DND-41 (cell line): Measurements from ENCODE around the gene EHMT1.

Source experiments
- ATAC-seq: fragments of 200-7000 bp; cut with Tn5 transposase; 3 replicates; pipeline ENCODE4 v1.9.1; 2021; ENCODE audit warnings: low read depth; ENCODE audit not compliant: insufficient read depth
- DNase-seq: peaks from one replicate; pipeline ENCODE4 v3.0.0-alpha.2; 2020
- H2AFZ ChIP-seq: 2 replicates; pipeline ENCODE4 v1.6.0; 2012; ENCODE audit warnings: low read depth, low read length
- H3K27ac ChIP-seq: 2 replicates; pipeline ENCODE4 v1.5.1; 2012; ENCODE audit warnings: low read length, inconsistent platforms
- H3K27me3 ChIP-seq: fragments of 200-600 bp; sonication (generic); 2 replicates; pipeline ENCODE4 v1.6.0; 2012; ENCODE audit warnings: low read length, mild to moderate bottlenecking, inconsistent platforms; ENCODE audit not compliant: insufficient read depth, poor library complexity
- H3K36me3 ChIP-seq: 2 replicates; pipeline ENCODE4 v1.5.1; 2012; ENCODE audit warnings: low read length, inconsistent platforms; ENCODE audit not compliant: insufficient read depth
- H3K4me1 ChIP-seq: 2 replicates; pipeline ENCODE4 v1.5.1; 2012; ENCODE audit warnings: mild to moderate bottlenecking, low read length; ENCODE audit not compliant: insufficient read depth
- H3K4me2 ChIP-seq: 2 replicates; pipeline ENCODE4 v1.6.0; 2012; ENCODE audit warnings: mild to moderate bottlenecking, moderate library complexity, low read length, inconsistent platforms; ENCODE audit not compliant: insufficient read depth
- H3K4me3 ChIP-seq, 2 experiments: fragments of 200-600 bp in 1 of 2; shearing (Covaris generic) in 1 of 2; 2 replicates each; pipeline ENCODE4 v1.5.1; 2012 to 2016; ENCODE audit warnings: inconsistent platforms in 2 of 2, low read length in 2 of 2, mild to moderate bottlenecking in 2 of 2, low read depth in 1 of 2, moderate library complexity in 1 of 2
- H3K79me2 ChIP-seq: 2 replicates; pipeline ENCODE4 v1.6.0; 2012; ENCODE audit warnings: low read length, inconsistent platforms; ENCODE audit not compliant: insufficient read depth
- H3K9ac ChIP-seq: 2 replicates; pipeline ENCODE4 v1.6.0; 2012; ENCODE audit warnings: low read depth, mild to moderate bottlenecking, inconsistent platforms, low read length, moderate library complexity
- H3K9me3 ChIP-seq: 2 replicates; pipeline ENCODE4 v1.5.1; 2012; ENCODE audit warnings: low read length, moderate library complexity, mild to moderate bottlenecking, inconsistent platforms; ENCODE audit not compliant: insufficient read depth, severe bottlenecking
- H4K20me1 ChIP-seq: 2 replicates; pipeline ENCODE4 v1.6.0; 2012; ENCODE audit warnings: low read length; ENCODE audit not compliant: insufficient read depth
- EZH2 ChIP-seq: IDR thresholded peaks from 3 replicates; pipeline ENCODE4 v1.6.1; 2012; ENCODE audit warnings: borderline replicate concordance, low read depth, mild to moderate bottlenecking, moderate library complexity, low read length, inconsistent platforms; ENCODE audit not compliant: severe bottlenecking
- TF ChIP-seq, protein P1 (sequence below): IDR thresholded peaks from 2 replicates; pipeline ENCODE4 v1.5.1; 2012; ENCODE audit warnings: borderline replicate concordance, low read length, moderate library complexity, mild to moderate bottlenecking; ENCODE audit not compliant: poor library complexity, severe bottlenecking; ENCODE audit errors: extremely low read depth

Gene EHMT1

DNA sequence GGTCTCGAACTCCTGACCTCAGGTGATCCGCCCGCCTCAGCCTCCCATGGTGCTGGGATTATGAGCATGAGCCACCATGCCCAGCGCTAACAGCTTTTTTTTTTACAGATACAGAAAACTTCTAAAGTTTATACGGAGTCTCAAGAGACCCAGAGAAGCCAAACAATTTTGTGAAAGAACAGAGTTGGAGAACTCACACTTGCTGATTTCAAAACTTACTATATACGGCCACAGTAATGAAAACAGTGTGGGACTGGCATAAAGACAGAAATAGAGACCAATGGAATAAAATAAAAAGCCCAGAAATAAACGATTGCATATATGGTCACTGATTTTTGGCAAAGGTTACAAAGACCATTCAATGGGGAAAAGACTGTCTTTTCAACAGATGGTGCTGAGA lies 173.1 kb downstream of the EHMT1 start:
- no peak overlapping the region for H2AFZ ChIP-seq
- no peaks in the 10 kb centered on the region for H3K9me3 ChIP-seq
- TF ChIP-seq, protein P1, sequence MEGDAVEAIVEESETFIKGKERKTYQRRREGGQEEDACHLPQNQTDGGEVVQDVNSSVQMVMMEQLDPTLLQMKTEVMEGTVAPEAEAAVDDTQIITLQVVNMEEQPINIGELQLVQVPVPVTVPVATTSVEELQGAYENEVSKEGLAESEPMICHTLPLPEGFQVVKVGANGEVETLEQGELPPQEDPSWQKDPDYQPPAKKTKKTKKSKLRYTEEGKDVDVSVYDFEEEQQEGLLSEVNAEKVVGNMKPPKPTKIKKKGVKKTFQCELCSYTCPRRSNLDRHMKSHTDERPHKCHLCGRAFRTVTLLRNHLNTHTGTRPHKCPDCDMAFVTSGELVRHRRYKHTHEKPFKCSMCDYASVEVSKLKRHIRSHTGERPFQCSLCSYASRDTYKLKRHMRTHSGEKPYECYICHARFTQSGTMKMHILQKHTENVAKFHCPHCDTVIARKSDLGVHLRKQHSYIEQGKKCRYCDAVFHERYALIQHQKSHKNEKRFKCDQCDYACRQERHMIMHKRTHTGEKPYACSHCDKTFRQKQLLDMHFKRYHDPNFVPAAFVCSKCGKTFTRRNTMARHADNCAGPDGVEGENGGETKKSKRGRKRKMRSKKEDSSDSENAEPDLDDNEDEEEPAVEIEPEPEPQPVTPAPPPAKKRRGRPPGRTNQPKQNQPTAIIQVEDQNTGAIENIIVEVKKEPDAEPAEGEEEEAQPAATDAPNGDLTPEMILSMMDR: no peak
- H3K4me3 ChIP-seq: no peak overlapping the region
- ATAC-seq (no peak), DNase-seq (no peak)
- H3K4me1 ChIP-seq: no peaks in the 10 kb centered on the region
- H3K36me3 ChIP-seq: peaks cover 70% of the 10 kb centered on the region
- no peak overlapping the region for H3K9ac ChIP-seq
- no peak overlapping the region for H3K27ac ChIP-seq
- H4K20me1 ChIP-seq: peaks cover 3% of the 10 kb centered on the region; the same call in 1 of the 2 replicates
- no peaks in the 10 kb centered on the region for H3K27me3 ChIP-seq
- no peak overlapping the region for H3K4me2 ChIP-seq
- H3K79me2 ChIP-seq: no peaks in the 10 kb centered on the region

DNA sequence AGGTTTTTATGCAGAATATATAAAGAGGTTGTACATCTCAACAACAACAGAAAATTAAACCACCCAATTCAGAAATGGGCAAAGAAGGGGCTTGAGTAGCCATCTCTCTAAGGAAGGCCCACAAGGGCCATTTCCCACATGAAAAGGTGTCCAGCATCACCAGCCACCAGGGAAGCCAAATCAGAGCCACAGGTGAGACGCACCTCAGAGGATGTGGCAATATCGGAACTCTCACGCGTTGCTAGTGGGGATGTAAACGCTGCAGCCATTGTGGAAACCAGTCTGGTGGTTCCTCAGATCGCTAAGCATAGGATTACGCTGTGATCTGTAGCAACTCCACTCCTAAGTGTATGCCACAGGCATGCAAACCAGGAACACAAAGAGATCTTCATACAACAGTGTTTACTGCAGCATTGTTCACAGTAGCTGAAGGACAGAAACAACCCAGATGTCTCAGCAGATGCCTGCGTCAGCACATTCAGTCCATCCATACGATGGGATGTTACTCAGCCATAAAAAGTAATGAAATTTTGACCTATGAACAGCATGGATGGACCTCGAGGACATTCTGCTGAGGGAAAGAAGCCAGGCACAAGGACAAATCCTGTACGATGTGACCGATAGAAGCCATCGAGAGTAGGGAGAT lies 174.5 kb downstream of the EHMT1 start:
- no peaks in the 10 kb centered on the region for H3K79me2 ChIP-seq
- no peak overlapping the region for H2AFZ ChIP-seq
- no peaks in the 10 kb centered on the region for H3K4me1 ChIP-seq
- H3K4me2 ChIP-seq: no peak overlapping the region
- H3K27me3 ChIP-seq: no peaks in the 10 kb centered on the region
- no peak for TF ChIP-seq EZH2
- TF ChIP-seq, protein P1: no peak
- no peak overlapping the region for H3K27ac ChIP-seq
- peaks cover 3% of the 10 kb centered on the region; the same call in 1 of the 2 replicates for H4K20me1 ChIP-seq
- DNase-seq (no peak), ATAC-seq (no peak)
- H3K9ac ChIP-seq: no peak overlapping the region
- no peaks in the 10 kb centered on the region for H3K9me3 ChIP-seq
- H3K4me3 ChIP-seq: no peak overlapping the region
- peaks cover 68% of the 10 kb centered on the region for H3K36me3 ChIP-seq

DNA sequence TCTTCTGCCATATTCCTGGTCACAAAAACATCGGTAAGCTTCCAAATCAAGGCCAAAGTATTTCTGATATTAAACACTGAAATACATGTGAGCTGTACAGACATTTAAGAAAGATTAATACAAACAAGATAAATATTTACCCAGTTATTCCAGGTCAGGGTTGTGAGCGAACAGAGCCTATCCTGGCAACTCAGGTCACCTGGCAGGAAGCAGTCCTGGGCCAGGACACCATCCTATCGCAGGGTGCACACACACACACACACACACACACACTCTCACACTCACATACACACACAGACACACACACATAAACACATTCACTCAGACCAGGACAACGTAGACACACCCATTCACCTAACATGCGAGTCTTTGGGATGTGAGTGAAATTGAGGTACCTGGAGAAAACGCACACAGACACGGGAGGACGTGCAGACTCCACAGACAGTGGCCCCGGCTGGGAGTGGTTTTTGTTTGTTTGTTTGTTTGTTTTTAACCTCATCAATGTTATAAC lies 176.4 kb downstream of the EHMT1 start:
- H3K79me2 ChIP-seq: no peaks in the 10 kb centered on the region
- H3K27ac ChIP-seq: no peak overlapping the region
- H3K9ac ChIP-seq: no peak overlapping the region
- H3K4me1 ChIP-seq: no peaks in the 10 kb centered on the region
- H4K20me1 ChIP-seq: peaks cover 3% of the 10 kb centered on the region; the same call in 1 of the 2 replicates
- no peak overlapping the region for H3K4me2 ChIP-seq
- H3K4me3 ChIP-seq: no peak overlapping the region
- peaks cover 80% of the 10 kb centered on the region for H3K36me3 ChIP-seq
- DNase-seq (no peak), ATAC-seq (no peak)
- TF ChIP-seq EZH2: no peak
- TF ChIP-seq, protein P1: no peak
- no peak overlapping the region for H2AFZ ChIP-seq
- H3K27me3 ChIP-seq: no peaks in the 10 kb centered on the region
- no peaks in the 10 kb centered on the region for H3K9me3 ChIP-seq
